NCI-H460 (cell line): Measurements from ENCODE around the gene PIEZO1. TPM values are rescaled to one million over a fixed set of nuclear protein-coding genes. Genes with fewer than 3 reads are reported as not detected.

Experiments used
- DNase-seq: peaks from one replicate; pipeline ENCODE4 v3.0.0-alpha.2; 2016; ENCODE audit warnings: low read depth; ENCODE audit errors: extremely low read depth
- total RNA-seq: library from RNA; depleted of rRNA; stranded (reverse); fragments of >200 nt; shearing (Covaris generic); gene quantifications from 2 replicates; pipeline ENCODE4 v1.2.3, GENCODE V29; 2014

The PIEZO1 gene
- total RNA-seq, 1 experiment from 2014 or later: 81.4 TPM

DNA sequence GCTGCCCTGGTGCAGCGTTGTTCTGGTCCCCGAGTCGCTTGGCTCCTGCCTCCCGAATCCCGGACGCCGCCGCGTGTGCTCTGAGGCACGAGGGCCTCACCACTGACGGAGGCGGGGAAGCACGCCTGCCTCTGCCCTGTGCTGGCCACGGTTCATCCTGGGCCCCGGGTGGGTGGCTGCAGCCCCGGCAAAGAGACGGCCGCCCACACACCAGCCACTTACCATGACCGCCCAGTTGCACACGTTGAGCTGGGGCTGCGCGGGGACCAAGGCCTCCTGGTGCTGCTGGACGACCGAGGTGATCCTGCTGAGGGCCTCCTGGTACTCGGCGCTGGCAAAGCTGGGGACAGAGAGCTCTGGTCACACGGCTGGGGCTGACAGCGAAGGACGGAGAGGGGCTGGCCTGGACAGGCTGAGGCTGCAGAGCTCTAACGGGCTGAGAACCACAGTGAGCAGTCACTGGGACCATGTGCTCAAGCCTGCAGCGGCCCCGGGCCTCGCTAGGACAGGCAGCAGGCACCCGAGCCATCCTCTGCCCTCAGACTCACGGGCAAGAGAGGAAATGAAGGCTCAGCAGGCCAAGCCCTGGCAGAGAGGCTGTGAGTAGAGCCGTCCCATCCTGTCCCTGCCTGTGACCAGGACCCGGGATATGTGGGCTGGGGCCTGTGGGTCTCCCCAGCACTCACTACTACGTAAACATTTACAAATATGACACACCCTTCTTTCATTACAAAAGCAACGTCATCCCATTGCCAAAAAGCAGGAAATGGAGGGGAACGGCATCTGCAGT lies 33.0 kb upstream of the PIEZO1 start:
- DNase-seq: no peak

DNA sequence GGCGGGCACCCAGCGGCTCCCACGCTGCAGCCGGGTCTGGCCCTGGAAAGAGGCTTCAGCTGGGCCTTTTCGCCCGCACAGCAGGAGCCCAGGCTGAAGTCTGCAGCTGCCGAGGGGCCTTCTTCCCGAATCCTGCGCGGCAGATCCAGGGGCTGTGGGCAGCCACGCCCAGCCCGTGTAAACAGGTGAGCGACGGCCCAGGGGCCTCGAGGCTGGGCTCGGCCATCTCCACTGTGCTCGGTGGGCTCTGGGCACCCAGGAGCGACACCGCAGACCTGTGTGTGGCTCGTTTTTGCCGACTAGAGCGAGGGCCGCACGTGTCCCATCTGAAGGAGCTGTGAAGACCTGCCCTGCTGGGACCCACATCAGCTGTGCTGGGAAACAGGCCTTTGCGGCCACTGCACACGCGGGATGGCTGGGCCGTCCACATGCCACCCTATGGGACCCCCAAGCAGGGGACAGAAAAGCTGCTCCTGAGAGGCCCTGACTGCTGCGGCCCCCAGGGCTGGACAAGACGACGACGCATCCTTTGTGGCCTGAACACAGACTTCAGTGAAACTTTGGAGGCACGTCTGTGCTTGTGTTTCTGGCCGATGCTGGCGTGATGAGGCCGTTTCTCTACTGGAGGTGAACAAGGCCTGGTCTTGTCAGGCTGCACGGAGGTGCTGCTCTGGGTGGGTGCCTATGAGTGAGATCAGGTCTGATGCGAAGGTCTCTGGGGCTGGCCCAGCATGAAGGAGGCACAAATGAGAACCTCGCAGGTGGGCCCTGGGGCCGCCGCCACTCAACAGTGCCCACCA lies 31.9 kb upstream of the PIEZO1 start:
- DNase-seq: no peak

DNA sequence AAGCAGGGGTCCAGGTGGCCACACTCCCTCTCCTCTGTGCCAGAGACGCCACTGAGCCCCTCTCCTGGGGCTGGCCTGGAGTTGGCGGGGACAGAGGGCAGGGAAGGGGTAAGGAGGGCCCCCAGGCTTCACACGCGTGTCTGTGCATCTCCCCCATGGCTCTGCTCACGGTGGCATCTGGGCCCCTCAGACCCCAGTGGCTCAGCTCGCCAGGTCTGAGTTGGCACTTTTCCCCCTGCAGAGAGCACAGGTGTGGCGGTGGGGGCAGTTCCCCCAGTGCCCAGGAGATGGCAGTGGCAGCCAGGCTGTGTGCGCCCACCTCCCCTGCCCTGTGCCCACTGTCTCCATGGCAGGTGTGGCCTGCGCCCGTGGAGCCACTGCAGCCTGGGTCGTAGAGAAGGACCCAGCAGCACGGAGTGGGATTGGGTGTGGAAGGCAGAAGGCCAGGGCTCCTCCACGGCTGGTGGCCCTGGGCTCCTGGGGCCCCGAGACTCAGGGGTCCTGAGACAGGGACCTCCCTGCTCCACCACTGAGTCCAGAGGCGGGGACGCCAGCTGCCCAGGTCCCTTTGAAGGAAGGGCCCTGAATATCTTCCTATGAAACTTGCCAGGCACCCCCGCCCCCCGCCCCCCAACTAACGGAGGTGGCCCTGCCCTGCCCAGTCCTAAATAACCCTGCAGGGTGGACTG lies 31.0 kb upstream of the PIEZO1 start:
- DNase-seq: no peak

DNA sequence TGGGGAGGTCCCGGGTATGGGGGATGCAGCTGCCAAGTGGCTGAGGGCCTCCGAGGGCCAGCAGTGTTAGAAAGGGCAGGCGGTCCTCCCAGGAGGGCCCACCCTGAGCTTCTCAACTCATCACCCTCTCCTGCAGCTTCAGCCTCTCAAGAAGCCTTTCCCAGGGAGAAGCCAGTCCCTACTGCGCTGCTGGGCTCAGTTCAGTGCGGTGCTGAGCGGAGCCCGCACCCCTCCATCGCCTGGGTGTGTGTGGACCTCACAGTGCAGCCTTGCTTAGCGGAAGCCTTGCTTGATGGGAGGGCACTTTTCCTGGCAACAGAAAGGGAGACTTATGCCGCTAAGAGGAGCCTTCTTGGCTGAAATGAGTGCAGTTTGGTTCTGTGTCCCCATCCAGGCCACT lies 30.2 kb upstream of the PIEZO1 start:
- DNase-seq: no peak

DNA sequence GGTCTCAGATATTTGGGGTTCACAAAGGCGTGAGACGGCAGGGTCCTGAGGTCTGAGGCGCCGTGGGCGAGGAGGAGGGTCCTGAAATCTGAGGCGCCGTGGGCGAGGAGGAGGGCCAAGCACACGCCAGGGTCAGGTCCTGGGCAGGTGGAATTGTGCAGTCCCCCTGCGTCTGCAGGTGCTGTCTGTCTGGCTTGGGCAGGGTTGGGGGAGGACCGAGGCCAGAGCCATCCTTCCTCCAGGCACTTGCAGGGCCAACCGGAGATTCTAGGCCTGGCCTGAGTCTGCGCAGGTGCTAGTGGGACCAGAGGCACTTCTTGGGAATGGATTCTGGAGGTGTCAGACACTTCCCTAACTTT lies 29.1 kb upstream of the PIEZO1 start:
- DNase-seq: no peak

DNA sequence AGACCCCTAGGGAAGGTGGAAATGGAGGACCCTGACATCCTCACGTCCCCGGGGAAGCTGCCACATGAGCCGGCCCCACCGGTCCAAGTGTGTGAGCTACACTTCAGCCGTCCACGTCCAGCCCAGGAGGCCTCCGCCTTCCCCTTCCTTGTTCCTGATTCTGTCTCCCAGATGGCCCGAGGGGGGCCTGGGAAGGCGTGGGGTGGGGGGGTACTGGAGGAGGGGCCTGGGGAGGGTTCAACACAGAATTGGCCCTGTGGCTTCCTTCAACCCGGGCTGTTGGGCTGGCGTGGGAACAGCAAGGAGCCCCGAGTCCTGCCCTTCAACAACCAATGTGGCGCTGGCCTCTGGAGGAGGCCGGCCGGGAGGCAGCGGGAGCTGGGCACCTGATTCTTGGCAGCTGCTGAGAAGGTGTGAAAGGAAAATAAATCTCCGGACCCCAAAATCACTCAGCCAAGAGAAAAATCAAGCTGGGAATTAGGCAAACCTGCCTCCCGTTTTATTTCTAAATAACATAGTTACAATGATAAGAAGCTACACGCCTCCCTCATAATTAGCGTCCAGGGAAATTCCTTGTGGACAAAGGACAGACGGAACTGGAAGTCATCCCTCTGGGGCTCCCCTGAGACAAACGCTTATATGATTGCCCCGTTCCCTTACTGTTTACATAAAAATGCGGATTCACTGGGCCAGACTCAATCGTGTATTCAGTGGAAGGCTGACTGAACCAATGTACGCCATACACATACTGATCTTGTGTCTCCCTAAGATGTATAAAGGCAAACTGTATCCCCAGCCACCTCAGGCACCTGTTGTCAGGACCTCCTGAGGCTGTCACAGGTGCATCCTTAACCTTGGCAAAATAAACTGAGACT lies 28.5 kb upstream of the PIEZO1 start:
- DNase-seq: no peak

DNA sequence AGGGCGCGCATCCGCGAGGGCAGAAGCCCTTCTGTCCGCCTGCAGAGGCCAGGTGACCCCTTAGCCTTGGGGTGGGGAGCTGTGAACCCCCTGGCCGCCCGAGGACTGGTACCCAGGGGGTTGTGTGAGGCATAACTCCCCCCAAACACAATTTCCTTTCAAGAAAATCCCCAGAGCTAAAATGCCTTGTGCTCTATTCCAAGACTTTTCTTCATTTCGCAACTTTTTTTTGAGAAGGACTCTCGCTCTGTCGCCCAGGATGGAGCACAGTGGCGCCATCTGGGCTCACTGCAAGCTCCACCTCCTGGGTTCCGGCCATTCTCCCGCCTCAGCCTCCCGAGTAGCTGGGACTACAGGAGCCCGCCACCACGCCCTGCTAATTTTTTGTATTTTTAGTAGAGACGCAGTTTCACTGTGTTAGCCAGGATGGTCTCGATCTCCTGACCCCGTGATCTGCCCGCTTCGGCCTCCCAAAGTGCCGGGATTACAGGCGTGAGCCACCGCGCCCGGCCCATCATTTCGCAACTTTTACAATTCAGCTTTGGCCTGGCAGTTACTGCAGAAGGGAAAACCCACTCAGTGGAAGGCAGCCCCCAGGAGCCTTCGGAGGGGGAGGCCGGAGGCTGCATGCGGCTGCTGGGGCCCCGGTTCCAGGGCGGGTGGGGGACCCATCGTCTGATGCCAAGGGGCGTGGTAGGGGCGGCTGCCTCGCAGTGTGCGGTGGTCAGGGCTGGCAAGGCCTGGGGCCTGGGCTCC lies 27.7 kb upstream of the PIEZO1 start:
- no peak for DNase-seq

DNA sequence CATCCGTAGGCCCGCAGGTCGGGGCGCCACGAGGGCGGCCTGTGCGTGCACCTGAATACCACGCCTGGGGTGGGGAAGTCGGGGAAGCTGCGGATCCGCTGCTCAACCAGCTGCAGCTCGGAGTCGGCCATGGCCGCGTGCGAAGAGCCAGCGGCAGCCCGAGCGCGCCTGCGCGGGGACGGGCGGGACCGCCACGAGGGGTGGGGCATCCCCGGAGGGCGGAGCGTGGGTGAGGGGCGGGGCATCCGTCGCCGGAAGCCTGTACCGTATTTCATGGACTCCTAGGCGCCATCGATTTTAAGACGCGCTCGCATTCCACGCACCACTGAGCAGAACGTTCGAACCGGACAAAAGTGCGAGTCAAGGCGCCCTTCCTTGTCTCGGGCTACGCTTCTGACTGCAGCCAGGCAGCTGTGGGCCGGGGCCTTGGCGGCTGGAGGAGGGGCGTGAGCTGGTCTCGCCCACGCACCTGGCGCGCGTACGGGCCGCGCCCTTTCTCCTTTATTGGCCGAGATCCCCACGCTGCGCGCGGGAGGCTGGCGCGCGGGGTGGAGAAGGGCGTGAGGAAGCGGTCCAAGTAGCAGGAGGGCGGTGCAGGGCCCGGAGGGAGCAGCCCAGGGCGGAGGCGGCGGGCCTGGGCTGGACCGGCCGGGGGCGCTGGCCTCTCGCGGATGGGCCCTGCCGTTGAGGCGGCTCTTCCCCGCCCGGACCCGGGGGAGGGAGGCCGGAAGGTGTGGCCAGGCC lies 26.9 kb upstream of the PIEZO1 start, which contains the start of gene APRT:
APRT (minus strand) TSS at position 160 of the 744 bp plus-strand sequence; CDS start at position 131, 29 bp downstream.
- peak; percentile 82 for DNase-seq

DNA sequence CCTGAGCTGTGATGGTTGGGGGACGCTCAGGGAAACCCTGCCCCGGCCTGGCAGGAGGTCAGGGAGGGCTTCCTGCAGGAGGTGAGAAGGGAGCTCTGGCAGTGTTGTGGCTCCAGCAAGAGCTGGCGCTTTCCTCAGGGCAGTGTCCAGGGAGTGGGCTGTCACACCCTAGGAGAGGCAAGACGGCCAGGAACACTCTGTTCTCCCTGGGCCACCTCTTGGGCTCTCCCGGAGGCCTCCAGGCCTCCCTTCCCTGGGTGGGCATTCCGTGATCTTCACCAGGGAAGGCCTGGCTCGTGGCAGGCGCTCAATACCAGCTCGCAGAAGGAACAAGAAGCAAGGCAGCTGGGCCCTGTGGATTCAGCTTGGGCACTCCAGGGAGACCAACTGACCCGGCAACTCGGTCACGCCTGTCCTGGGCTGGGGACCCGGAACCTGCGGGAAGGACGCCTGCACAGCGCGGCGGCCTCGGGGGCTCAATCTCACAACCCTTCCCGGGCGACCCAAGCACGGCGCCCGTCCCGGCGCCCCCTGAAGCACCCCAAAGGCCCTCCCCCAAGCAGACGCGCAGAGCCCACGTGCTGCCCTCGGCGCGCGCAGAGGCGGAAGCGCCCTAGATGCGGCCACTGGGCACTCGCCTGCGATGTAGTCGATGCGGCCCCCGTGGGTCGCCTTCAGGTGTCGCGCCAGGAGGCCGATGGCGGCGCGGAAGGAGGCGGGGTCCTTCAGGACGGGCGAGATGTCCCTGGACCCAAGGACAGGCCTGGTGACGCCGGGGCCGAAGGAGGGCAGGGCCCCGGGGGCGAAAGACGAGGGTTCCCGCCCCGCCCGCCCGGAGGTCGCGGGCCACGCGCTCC lies 26.1 kb upstream of the PIEZO1 start:
- peak; percentile 46 for DNase-seq

DNA sequence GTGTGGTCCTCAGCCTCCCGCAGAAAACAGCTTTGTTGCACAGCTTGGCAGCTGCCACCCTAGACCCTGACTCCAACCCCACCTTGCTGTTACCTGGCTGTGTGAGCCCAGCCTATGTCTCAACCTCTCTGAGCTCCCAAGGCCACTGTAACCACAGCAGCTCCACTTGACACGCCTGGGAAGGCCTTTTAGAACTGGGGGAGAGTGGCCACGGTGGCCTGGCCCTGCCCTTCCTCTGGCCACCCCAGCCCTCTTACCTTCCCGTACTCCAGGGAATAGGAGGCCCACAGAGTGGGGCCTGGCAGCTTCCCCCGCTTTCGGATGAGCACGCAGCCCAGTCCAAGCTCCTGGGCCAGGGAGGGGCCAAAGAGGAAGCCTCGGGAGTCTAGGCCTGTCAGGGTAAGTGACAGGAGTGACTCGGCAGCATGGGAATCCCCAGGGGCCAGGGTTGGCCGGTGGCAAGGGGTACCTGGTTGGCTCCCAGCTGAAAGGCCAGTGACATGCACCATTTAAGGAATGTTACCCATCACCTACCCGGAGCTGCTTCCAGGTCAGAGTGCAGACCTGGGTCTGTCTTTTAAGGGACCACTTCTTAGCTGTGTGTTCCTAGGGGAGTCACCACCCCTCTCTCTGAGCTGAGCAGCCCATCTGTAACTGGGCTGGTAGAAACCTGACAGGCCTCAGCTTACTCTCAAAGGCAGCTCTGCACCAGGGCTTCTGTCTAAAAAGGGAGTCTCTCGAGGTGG lies 25.3 kb upstream of the PIEZO1 start:
- DNase-seq: no peak

DNA sequence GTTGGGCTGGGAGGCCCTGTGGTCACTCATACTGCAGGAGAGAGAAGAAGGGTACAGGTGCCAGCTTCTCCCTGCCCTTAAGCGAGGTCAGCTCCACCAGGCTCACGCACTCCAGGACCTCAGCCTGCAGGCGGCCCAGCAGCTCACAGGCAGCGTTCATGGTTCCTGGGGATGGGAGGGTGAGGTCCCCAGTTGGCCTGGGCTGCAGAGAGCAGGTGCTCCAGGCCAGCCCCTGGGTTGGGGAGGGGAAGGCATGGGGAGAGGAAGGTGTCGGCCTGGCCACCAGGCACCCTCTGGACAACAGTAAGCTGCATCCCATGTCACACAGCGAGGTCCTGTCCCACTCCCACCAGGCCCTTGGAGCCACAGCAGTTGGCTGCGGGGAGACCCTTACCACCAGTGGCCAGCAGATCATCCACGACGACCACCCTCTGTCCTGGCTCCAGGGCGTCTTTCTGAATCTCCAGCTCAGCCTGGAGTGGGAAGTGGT lies 24.7 kb upstream of the PIEZO1 start:
- DNase-seq: no peak

DNA sequence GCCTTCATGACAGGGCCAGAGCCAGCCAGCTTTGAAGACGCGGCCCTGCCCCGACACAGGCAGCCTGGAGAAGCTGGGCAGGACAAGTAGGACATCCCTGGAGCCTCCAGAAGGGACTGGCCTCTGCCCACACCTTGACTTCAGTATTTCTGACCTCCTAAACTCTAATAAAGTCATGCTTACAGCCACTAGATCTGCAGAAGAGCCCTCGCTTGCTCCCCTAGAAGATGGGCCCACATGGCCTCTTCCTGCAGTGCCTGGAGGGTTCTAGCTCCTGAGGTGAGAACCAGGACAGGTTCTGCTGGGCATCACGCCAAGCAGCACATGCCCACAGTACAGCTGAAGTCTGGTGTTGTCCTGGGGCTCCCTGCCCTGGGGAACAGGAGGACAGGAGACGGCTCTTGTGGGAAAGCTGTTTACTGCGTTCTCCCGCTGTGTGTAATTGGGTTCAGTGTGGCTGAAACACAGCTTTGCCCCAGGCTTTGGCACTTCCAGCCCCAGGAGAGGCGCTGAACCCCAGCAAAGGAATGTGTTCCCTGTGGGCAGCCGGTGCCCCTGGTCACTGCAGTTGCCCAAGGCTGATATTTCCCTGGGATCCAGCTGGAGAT lies 24.2 kb upstream of the PIEZO1 start:
- no peak for DNase-seq

DNA sequence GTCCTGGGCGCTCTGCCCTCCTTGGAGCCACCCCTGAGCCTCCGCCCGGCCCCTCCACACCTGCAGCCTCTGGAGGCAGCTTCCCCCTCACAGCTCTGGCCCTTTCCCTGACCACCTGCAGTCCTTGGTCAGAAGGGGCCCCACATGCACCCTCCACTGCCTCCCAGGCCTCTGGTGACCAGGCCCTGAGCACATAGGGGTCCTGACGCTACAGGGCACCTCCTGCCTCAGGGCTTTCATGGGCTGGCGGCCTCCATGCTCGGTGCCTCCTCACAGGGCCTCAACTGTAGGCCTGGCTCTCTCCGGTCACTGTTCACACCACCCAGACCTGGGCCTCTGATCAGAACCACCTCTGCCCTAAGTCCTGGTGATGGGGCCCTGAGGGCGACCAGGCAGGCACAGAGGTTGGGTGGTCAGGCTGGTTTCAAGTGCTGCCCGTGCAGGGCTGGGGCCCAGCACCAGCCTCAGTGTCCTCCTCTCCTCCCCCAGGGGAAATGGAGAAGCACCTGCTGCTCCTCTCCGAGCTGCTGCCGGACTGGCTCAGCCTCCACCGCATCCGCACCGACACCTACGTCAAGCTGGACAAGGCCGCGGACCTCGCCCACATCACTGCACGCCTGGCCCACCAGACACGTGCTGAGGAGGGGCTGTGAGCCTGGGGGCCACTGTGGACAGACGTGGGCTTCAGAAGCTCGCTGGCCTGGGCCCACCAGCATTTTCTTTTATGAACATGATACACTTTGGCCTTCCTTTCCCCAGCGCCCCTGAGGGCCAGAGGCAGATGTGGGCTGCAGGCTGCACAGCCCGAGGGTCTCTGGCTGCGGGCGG lies 22.8 kb upstream of the PIEZO1 start:
- no peak for DNase-seq

DNA sequence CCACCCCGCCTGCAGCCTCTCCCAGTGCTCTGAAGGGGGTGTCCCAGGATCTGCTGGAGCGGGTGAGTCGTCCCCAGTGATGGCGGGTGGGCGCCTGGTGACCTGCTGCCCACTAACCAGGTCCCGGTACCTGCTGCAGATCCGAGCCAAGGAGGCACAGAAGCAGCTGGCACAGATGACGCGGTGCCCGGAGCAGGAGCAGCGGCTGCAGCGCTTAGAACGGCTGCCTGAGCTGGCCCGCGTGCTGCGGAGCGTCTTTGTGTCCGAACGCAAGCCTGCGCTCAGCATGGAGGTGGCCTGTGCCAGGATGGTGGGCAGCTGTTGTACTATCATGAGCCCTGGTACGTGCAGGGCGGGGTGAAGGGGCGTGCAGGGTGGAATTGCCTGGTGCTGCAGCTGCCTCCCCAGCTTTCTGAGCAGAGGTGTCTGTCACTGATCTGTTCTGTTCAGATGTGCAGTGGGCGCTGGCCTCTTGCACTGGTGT lies 22.2 kb upstream of the PIEZO1 start:
- DNase-seq: no peak

DNA sequence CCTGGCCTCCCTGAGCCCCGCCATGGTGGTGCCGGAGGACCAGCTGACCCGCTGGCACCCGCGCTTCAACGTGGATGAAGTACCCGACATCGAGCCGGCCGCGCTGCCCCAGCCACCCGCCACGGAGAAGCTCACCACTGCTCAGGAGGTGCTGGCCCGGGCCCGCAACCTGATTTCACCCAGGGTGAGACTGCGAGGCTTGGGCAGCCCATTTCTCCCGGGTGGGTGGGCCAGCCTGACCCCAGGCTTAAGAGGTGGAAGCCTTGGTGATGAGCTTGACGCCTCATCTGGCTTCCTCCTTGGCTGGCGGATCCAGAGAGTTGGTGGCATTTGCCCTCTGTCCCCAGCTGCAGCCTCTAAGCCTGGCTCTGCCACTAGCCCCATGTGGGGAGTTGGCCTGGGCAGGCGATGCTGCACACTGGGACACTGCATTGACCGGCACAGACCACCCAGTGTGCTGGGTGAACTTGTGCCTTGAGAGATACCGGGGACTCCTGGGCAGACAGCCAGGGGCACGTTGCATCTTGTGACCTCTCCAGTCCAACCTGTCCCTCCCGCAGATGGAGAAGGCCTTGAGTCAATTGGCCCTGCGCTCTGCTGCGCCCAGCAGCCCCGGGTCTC lies 21.6 kb upstream of the PIEZO1 start:
- no peak for DNase-seq
